Choroid plexus epithelial cell (primary cell): Measurements from ENCODE around the gene C1orf94.

Experiments
- DNase-seq: peaks from one replicate; pipeline ENCODE4 v3.0.0-alpha.2; 2010; ENCODE audit warnings: low read depth
- H3K4me3 ChIP-seq: 2 replicates; pipeline ENCODE4 v1.5.1; 2011; ENCODE audit warnings: low read depth, mild to moderate bottlenecking, control low read depth, low read length, moderate library complexity
- CTCF ChIP-seq: conservative IDR thresholded peaks from 2 replicates; pipeline ENCODE4 v1.5.1; 2011; ENCODE audit warnings: low read depth, mild to moderate bottlenecking, control low read depth, inconsistent platforms, low read length, moderate library complexity

Gene C1orf94

GRCh38 chr1:34132161-34132420, 44.6 kb upstream of the C1orf94 start:
- H3K4me3 ChIP-seq: no peak overlapping the region
- TF ChIP-seq CTCF: no peak
- DNase-seq: no peak

GRCh38 chr1:34137411-34137810, 39.3 kb upstream of the C1orf94 start:
- DNase-seq: no peak
- no peak overlapping the region for H3K4me3 ChIP-seq
- no peak for TF ChIP-seq CTCF

GRCh38 chr1:34140011-34140676, 36.6 kb upstream of the C1orf94 start:
- H3K4me3 ChIP-seq: no peak overlapping the region
- no peak for DNase-seq
- no peak for TF ChIP-seq CTCF

GRCh38 chr1:34143975-34144374, 32.7 kb upstream of the C1orf94 start:
- no peak for TF ChIP-seq CTCF
- no peak for DNase-seq
- no peak overlapping the region for H3K4me3 ChIP-seq

GRCh38 chr1:34144766-34145165, 31.9 kb upstream of the C1orf94 start:
- TF ChIP-seq CTCF: no peak
- DNase-seq: no peak
- H3K4me3 ChIP-seq: no peak overlapping the region

GRCh38 chr1:34147301-34147700, 29.4 kb upstream of the C1orf94 start:
- DNase-seq: no peak
- no peak overlapping the region for H3K4me3 ChIP-seq
- TF ChIP-seq CTCF: no peak

- no peak for DNase-seq
- H3K4me3 ChIP-seq: no peak overlapping the region
- no peak for TF ChIP-seq CTCF
These were observed 27.2 kb upstream of the C1orf94 start for GRCh38 chr1:34149501-34149900.
